ENCODE measurements around the gene SMIM11.

- TF ChIP-seq CTCF (IDR thresholded peaks at IDR 0.05; ENCODE audit: insufficient read depth, low read depth, low read length) (no peak), EZH2 (IDR thresholded peaks at IDR 0.05; ENCODE audit: insufficient read depth, low read length) (no peak)
Observed at GRCh38 chr21:34348890-34349519, 26.3 kb upstream of the SMIM11 start.

Measured in astrocyte (in vitro differentiated cells and primary cell).